Muscle of arm (tissue), 12 donors: Measurements from ENCODE around the gene SIRT2. TPM values are rescaled to one million over a fixed set of nuclear protein-coding genes. Genes with fewer than 3 reads are reported as not detected.
"Not testable (repeated sequence)": the region's sequence is repeated elsewhere in the genome, so short reads cannot be mapped to it uniquely, and the experiment has no call there.

Source experiments
- DNase-seq: peaks from one replicate; pipeline ENCODE4 v3.0.0-alpha.2; 2013
- polyA plus RNA-seq, 12 donors: library from polyadenylated mRNA; unstranded; fragments of 120-200 nt; gene quantifications; one replicate each; pipeline ENCODE4 v1.2.1, GENCODE V29; 2013; ENCODE audit not compliant: insufficient read length in 12 of 12

SIRT2 gene
- polyA plus RNA-seq, 12 donors = 74.8 to 135 (median 104) TPM; not detected in 1

DNA sequence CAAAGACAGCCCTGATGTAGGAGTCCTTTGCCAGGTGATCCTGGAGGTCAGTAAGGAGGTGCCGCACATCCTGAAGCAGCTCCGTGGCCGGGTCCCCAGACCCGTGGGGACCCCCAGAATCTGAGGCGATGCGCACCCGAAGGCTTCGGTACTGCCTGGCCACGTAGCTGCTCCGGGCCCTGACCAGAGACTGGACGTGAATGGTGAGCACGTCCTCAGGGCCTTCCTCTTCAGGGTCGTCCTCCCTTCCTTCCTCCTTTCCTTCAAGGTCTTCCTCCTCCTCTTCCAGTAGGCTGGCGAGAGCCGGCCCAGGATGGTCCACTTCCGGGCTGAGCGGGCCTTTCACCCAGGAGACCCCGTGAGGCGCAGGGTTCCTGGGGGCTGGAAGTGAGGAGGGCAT lies 28.8 kb downstream of the SIRT2 start:
- DNase-seq = no peak

DNA sequence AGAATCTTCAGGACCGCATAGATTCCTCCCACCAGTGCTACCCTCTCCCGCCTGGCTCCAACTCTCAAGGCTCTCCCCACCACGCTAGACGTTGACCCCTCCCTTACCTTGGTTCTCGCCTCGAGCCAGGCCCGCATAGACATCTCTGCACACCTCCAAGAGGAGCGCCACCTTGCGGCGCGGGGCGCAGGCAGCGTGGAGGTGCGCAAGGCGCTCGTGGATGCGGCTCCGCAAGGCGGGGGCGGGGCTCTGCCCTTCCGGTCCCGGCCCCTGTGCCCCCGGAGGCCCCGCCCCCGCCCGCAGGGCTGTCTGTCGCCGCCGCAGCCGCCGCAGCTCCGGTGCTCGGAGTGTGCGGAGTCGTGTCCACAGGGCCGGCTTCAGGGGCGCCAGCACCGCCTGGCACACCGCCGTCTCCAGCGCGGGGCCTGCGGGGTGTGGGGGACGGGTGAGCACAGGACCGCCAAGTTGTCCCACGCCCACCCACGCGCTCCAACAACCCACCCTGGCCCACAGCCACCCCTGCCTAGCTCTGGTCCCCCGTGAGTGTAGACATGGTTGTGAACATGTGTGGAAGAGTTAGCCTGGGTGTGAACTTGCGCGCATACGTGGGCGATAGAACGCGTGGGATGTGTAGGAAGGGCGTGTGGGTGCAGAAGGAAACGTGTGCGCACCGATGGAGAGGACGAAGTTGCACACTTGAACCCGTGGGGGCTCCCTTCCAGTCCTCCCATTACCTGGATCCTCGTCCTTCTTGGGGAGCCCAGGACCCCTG lies 29.4 kb downstream of the SIRT2 start:
- DNase-seq = no peak

DNA sequence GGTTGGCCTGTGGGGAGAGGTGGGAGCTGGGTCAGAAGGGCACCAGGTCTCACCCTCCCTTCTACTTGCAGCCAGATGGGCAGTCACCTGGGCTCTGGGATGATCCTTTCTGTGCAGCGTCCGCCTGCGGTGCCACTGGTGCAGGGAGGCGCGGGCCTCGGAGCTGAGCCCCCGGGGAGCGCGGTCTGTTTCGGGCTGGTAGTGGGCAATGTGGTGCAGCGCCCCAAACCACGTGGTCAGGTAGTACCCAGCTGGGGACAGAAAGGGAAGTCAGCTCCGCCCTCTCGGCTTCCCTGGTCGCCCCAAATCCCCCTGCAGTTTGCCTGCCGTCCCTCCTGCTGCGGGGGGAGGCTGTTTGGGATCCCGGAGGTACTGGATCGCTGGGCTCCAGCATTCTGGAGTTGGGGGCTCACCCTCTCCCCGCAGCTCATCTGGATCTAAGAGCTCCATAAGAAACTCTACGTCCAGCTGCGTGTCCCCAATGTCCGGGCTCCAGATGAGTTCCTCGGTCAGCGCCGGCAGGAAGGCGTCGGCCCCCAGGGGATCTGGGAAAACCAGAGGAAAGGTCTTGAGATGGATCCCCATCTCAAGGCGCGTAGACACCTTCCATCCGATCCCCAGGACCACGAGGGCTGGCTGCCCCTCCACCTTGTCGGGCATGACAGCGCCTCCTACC lies 30.1 kb downstream of the SIRT2 start:
- no peak for DNase-seq

DNA sequence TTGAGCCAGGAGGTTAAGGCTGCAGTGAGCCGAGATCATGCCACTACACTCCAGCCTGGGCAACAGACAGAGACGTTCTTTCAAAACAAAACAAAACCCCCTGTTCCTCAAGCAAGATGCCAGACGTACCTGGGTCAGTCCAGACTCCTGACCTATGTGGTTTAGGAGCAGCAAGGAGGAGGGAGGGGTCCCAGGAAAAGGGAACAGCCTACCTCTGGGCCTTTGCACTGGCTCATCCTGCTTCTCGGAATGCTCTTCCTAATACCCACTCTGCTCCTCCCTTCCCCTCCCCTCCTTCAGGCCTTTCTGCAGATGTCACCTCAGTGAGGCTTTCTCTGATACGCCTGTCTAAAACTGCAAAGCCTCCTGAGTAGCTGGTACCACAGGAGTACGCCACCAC lies 30.9 kb downstream of the SIRT2 start:
- no peak for DNase-seq

DNA sequence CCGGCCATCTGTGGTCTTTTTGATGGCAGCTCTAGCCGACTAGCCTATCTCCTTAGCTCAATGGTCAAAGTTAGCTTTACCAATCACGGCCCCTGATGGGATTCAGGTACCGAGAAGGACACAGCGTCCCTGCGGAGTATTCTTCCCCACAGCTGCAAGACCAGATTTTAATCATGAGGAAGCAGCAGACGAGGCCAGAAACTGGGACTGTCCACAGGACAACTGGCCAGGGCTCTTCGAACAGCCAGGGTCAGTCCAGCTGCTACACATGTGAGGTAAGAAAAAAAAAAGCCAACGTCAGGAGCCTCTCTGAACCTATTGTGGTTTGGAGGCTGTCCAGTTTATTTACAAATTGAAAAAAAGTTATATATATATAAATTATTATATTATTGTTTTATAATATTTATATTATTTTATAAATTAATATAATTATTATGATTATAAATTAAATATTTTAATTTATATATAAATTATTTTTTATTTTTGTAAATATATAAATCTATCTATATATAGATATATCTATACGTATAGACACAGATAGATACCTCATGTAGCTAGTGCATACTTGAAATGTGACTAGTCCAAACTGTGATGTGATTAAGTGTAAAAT lies 32.1 kb downstream of the SIRT2 start:
- no peak for DNase-seq

DNA sequence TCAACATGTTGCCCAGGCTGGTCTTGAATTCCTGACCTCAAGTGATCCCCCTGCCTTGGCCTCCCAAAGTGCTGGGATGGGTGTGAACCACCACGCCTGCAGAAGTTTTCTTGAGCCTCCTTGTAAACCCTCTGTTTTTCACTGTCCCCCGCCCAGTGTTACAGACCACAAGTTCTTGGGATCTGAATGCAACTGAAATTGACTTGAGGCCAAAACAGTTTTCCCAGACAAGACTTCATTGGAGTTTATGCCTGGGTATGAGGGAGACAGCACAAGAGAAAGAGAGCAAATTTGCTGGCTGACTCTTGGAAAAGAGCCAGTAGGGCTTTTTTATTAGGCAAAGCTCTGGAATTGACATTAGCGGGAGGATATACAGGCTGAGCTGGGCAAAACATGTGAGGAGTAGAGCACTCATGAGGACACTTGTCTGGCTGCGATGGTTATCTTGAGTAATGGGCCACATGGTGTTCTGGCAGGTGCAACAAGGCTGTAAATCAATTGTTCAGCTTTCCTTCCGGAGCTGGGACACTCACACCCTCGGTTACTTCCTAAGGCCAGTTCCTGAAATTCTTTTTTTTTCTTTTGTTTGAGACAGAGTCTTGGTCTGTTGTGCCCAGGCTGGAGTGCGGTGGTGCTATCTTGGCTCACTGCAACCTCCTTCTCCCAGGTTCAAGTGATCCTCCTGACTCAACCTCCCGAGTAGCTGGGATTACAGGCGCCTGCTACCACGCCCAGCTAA lies 36.9 kb downstream of the SIRT2 start:
- DNase-seq = peak; percentile 84

DNA sequence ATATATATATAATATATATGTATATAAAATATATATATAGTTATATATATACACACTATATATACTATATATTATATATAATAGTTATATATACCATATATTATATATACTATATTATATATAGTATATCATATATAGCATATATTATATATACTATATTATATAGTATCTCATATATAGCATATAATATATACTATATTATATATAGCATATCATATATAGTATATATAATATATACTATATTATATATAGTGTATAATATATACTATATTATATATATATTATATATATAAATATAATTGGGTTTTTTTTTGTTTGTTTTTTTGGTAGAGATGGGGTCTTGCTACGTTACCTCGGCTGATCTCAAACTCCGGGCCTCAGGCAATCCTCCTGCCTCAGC lies 38.0 kb downstream of the SIRT2 start:
- no peak for DNase-seq

DNA sequence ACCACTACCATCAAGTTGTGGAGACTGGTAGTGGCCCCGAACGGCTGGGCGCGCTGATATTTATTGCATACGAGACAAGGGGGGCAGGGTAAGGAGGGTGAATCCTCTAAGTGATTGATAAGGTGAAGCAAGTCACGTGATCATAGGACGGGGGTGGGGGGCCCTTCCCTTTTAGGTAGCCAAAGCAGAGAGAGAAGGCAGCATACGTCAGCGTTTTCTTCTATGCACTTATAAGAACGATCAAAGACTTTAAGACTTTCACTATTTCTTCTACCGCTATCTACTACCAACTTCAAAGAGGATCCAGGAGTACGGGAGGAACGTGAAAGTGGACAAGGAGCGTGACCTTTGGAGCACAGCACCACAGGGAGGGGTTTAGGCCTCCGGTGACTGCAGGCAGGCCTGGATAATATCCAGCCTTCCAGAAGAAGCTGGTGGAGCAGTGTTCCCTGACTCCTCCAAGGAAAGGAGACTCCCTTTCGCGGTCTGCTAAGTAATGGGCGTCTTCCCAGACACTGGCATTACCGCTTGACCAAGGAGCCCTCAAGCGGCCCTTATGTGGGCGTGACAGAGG lies 39.7 kb downstream of the SIRT2 start:
- not testable (repeated sequence) for DNase-seq

DNA sequence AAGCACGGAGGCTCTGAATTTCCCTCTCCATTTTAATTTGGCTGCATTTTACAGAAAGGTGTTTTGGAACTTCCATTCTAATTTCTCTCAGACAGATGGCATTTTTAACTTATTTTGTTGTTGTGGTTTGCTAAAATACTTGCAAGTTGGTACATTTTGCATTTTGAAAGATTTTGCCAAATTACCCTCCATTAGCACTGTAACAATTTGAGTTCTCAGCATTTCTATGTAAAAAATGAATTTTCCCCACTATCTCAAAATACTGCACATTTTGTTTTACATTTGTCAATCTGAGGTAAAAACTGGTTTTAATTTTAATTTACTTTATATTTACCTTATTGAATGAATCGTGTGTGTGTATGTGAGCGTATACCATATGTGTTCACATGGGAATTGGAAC lies 42.6 kb downstream of the SIRT2 start:
- DNase-seq = no peak

DNA sequence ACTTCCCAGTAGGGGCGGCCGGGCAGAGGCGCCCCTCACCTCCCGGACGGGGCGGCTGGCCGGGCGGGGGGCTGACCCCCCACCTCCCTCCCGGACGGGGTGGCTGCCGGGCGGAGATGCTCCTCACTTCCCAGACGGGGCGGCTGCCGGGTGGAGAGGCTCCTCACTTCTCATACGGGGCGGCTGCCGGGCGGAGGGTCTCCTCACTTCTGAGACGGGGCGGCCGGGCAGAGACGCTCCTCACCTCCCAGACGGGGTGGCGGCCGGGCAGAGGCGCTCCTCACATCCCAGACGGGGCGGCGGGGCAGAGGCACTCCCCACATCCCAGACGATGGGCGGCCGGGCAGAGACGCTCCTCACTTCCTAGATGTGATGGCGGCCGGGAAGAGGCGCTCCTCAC lies 43.7 kb downstream of the SIRT2 start:
- DNase-seq = not testable (repeated sequence)

DNA sequence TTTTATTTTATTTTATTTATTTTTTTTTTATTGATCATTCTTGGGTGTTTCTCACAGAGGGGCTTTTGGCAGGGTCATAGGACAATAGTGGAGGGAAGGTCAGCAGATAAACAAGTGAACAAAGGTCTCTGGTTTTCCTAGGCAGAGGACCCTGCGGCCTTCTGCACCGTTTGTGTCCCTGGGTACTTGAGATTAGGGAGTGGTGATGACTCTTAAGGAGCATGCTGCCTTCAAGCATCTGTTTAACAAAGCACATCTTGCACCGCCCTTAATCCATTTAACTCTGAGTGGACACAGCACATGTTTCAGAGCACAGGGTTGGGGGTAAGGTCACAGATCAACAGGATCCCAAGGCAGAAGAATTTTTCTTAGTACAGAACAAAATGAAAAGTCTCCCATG lies 44.5 kb downstream of the SIRT2 start:
- not testable (repeated sequence) for DNase-seq

DNA sequence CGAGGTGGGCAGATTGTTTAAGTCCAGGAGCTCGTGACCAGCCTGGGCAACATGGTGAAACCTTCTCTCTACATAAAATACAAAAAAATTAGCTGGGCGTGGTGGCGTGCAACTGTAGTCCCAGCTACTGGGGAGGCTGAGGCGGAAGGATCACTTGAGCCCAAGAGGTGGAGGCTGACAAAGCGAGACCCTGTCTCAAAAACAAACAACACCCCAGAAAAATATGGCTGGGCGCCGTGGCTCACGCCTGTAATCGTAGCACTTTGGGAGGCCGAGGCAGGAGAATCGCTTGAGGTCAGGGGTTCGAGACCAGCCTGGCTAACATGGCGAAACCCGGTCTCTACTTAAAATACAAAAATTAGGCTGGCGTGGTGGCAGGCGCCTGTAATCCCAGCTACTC lies 46.2 kb downstream of the SIRT2 start:
- DNase-seq = no peak

DNA sequence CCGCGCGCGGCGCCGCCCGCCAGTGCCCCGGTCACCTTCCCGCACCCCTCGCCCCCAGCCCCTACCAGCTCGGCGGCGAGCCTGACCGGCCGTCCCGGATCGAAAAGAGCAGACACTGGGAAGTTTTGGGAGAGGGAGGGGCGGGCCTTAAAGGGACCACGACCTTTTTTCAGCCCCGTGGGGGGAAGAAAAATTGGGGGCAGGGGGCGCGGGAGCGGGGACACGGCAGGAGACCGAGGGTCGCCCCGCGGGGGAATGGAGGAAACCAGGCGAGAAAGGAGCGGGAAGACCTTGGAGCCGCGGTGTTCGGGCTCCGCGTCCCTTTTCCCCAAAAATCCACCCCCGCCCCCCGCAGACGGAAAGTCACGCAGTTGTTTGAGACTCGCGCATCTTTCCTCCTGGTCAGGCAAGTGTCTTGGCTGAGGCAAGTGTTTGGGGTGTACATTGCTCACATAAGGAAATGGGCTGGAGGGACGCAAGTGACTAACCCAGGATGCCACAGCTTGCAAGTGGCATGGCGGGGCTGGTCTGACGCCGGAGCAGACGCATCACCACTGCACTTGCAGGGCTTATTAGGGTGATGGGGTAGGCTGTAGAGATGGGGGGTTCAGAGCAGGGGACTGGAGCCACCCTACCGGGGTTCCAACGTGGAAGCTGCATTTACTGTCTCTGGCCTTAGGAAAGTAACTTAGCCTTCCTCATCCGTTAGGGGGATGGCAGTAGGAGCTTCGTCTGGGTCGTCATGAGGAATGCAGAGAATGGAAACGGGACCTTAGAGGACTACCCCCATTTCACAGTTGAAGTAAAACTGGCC lies 47.0 kb downstream of the SIRT2 start:
- peak; percentile 59 for DNase-seq

DNA sequence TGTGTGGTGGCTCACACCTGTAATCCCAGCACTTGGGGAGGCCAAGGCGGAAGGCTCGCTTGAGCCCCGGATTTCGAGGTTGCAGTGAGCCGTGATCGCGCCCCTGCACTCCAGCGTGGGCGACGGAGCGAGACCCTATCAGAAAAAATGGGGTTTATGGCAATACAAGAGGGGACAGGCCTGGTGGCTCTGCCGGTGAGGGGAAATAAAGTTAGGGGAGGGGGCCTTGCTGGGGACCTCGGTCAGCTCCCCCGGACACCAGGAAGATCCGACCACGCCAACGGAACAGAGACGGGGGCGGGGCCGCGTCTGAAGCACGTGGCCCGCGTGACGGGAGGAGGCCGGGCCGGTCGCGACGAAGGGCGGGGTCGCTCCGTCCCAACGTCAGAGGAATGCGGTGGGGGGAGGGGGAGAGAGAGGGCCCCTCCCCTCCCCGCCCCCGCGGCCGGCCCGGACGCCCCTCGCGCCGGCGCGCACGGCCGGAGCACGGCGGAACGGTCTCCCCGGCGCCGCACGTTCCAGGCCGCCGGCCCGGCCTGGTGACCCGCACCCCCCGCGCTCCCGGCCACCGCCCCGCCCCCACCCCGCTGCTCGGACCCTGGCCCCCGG lies 47.7 kb downstream of the SIRT2 start:
- peak; percentile 96 for DNase-seq

DNA sequence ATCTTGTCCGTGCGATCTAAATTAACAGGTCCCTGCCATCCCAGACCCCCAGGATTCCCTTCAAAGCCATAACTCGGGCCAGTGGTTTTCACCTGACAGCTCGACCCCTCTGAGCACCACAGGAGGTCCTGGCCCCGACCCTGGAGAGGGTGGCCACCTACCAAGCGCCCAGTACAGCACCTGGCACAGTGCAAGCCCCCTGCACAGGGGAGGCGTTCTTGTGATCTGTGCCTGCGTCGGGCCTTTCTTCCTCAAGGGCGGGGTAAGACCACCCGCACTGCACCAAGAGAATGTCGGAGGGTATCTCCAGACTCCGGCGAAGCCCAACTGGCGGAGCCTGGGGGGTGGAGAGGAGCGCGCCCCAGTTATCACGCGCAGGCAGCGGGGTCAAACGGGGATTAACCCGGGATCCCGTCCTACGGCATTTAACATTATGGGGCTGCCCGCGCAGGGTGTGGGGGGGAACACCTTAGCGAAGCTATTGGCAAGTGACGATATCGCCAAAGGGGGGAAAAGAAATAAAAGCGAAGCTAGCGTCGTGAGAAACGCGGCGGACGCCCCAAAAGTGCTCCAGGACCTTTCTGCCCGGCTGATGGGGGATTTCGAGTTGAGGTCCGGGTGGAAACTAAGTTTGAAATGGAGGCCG lies 48.3 kb downstream of the SIRT2 start:
- no peak for DNase-seq

DNA sequence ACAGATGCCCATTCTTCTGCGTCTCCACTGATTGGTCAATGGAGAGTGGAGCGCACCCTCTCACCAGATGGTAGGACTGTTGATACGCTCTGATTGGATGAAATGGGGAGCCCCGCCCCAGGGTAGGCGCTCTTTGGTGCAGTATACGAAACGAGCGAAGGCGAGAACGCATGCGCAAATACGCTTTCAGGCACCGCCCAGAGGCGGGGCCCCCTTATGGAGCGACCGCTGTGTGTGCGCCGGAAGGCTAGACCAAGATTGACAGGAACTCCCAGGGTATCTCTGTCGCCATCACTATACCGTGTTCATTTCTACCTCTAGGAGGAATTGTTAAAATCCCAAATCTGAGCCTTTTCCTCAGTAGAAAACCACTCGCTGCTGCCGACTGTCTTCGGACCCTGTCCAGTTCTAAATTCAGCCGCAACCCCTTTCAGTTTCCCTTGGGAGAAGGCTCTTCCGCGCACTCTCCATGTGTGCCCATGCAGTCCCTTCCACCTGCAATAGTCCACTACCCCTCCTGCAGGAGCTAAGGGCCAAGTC lies 48.9 kb downstream of the SIRT2 start:
- peak; percentile 100 for DNase-seq

DNA sequence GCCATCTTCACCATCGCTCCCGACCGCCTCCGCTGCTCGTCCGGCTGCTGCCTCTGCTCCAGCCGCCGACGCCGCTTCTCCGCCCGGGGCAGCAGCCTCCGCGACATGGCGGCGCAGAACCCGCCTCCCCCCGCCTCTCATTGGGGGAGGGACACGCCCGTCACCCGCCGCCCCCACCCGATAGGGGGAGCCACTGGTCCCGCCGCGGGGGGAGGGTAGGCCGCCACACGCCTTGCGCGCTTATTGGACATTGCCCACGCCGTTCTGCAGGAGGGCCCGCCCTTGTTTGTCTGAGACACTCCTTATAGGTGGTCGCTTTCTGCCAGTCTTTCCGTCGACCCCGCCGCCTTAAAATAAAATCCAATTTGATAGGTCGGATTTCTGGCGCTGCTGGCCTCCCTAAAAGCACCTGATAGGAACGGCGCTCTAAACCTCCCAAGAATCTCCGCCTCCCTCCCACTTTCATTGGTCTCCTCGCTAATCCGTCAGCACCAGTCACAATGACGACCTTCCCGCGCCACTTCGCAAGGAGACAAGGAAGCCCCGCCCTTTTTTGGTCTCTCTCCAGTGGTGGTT lies 49.5 kb downstream of the SIRT2 start, which contains the start of gene HNRNPL:
Gene HNRNPL (minus strand): TSS at position 127 of the 576 bp plus-strand sequence. CDS start 20 bp downstream, at position 107.
- DNase-seq = no peak

DNA sequence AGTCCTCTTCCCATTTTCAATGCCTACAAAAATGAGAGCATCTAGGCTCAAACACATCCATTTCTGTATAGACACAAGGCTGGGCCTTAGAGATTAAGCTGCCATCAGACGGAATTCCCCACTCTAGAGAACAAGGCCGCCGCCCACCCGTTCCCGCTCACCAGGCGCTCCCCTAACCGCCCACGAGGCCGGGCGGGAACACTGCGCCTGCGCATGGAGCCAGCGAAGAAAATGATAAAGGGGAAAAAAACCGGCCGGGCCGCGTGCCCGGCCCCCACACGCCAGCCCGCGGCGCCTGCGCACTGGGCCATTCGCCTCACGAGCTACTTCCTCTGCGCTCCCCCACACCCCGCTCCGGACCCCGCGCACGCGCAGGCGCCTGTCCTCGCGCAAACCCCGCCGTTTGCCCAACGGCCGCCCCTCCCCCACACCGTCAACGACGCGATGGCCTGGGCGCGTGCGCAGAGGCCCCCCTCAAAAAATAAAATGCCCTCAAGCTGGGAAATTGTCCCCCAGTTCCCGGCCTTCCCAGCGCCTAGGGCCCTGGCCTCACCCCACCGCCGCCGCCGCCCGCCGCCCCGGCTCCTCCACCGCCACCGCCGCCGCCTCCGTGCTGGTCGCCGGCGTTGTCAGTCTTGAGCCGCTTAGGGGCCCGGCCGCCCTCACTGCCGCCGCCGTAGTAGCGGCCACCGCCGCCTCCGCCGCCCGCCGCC lies 50.1 kb downstream of the SIRT2 start:
- peak; percentile 96 for DNase-seq
